ENCODE data around the gene EP400. TPM values are rescaled to one million over a fixed set of nuclear protein-coding genes. Genes with fewer than 3 reads are reported as not detected.

The EP400 gene
- total and polyA plus RNA-seq, 2 of the 8 experiments (the other 6 are each of a cell fraction or from before 2014, with no cell fraction given) = 13.1 to 69.7 TPM

GRCh38 chr12:132046561-132046960 is 96.8 kb downstream of the EP400 start:
- Histone ChIP-seq H3K23me2 (ENCODE audit: low read depth, low read length) (no peaks in the 10 kb centered on the region), H3K4me3 (ENCODE audit: extremely low read depth in 1 of 4, insufficient read depth in 2 of 4, low read depth in 3 of 4, low read length in 4 of 4) (no peak overlapping the region), H2AFZ (ENCODE audit: low read length) (no peak overlapping the region), H3K9ac (replicated peaks in 1 of 4; ENCODE audit: extremely low read depth in 1 of 4, low read depth in 3 of 4, low read length in 3 of 4) (peak overlapping the region in 1 of 4 experiments; percentile 4; a peak in 1 of 7 replicates), H4K5ac (ENCODE audit: insufficient read length, low read depth, low read length) (no peak overlapping the region), H2BK5ac (ENCODE audit: low read depth, low read length) (peak overlapping the region; percentile 81), H3K23ac (ENCODE audit: insufficient read length) (no peak overlapping the region), H3K27me3 (replicated peaks in 1 of 4; ENCODE audit: control insufficient read depth in 3 of 4, extremely low read depth in 1 of 4, insufficient read depth in 3 of 4, low read length in 3 of 4) (no peaks in the 10 kb centered on the region), H4K8ac (ENCODE audit: extremely low read depth, insufficient read depth, low read length) (no peak overlapping the region), H3K79me2 (ENCODE audit: control insufficient read depth in 1 of 2, insufficient read depth in 2 of 2, low read length in 2 of 2) (peaks cover 0 to 7% of the 10 kb centered on the region in 2 experiments; a peak in 1 of 4 replicates), H2BK20ac (ENCODE audit: low read length) (no peak overlapping the region), H2BK15ac (ENCODE audit: low read length) (no peak overlapping the region), H3K56ac (replicated peaks; ENCODE audit: insufficient read length, low read depth, low read length) (no peak overlapping the region), H3K4me2 (ENCODE audit: insufficient read depth in 1 of 2, low read depth in 2 of 2, low read length in 2 of 2) (no peak overlapping the region), H3K27ac (ENCODE audit: low read depth, low read length) (peak overlapping the region; percentile 26; the same call in 1 of the 2 replicates), H2BK120ac (replicated peaks; ENCODE audit: low read depth, low read length) (peak overlapping the region; percentile 9), H3K18ac (ENCODE audit: extremely low read depth, low read length) (no peak overlapping the region), H3K4ac (replicated peaks; ENCODE audit: insufficient read length, low read depth, low read length) (peak overlapping the region; percentile 92), H3K9me3 (ENCODE audit: insufficient read depth in 2 of 2, low read depth in 1 of 2, low read length in 1 of 2) (no peaks in the 10 kb centered on the region), H4K91ac (replicated peaks; ENCODE audit: insufficient read length, low read length) (peak overlapping the region; percentile 83), H3K4me1 (replicated peaks in 1 of 4; ENCODE audit: control insufficient read depth in 3 of 4, insufficient read depth in 4 of 4, low read length in 3 of 4) (peaks cover 2 to 5% (median 3%) of the 10 kb centered on the region in 4 experiments; a peak in 6 of 7 replicates), H3K36me3 (ENCODE audit: control insufficient read depth in 2 of 4, insufficient read depth in 4 of 4, low read length in 3 of 4) (peaks cover 21 to 62% (median 47%) of the 10 kb centered on the region in 4 experiments), H2BK12ac (ENCODE audit: low read depth, low read length) (peak overlapping the region; percentile 45; the same call in 1 of the 2 replicates), H3K14ac (ENCODE audit: insufficient read length) (no peak overlapping the region), H2AK5ac (ENCODE audit: low read depth, low read length) (no peak overlapping the region), H3K79me1 (ENCODE audit: low read depth, low read length) (peaks cover 6% of the 10 kb centered on the region; the same call in 1 of the 2 replicates), H4K20me1 (replicated peaks in 1 of 2; ENCODE audit: control insufficient read depth in 1 of 2, insufficient read depth in 2 of 2, low read length in 2 of 2) (peaks cover 0 to 6% of the 10 kb centered on the region in 2 experiments)
- 90% methylated on average over 11 of the region's 11 CpGs; no CpG with 5 or more reads in 1 of the 2 experiments for WGBS, 2 experiments (ENCODE audit: extremely low coverage in 1 of 2, insufficient coverage in 1 of 2, insufficient read length in 1 of 2, insufficient replicate concordance in 2 of 2, low coverage in 1 of 2, low lambda C conversion rate in 2 of 2, missing lambda C conversion rate in 1 of 2)
- ChIA-PET CTCF (ENCODE audit: partially characterized antibody) (interaction anchor here (0.9 to 1.7 kb wide), 3 partner anchors 10 to 44 kb away, joined by 3 read pairs; no protein-coding TSS in a partner anchor), POLR2A (ENCODE audit: partially characterized antibody) (interaction anchor here (1.0 to 1.5 kb wide), 2 partner anchors 102 to 117 kb away, joined by 3 to 4 read pairs; partner anchors contain the start of gene PUS1)
- DNase-seq (ENCODE audit: low read depth in 1 of 2, low spot score in 2 of 2) (no peak), FAIRE-seq (no peak)
- TF ChIP-seq JUND (IDR thresholded peaks at IDR 0.05; ENCODE audit: low read length) (no peak), SP4 (IDR thresholded peaks at IDR 0.05; ENCODE audit: low read length) (no peak), CTBP2 (IDR thresholded peaks at IDR 0.05; ENCODE audit: borderline replicate concordance, insufficient read depth, insufficient read length, low read length) (no peak), PHF8 (conservative IDR thresholded peaks at IDR 0.05; ENCODE audit: low read depth, low read length) (no peak), MAFK (IDR thresholded peaks at IDR 0.05; ENCODE audit: low read depth, low read length) (peak; percentile 24; the same call in 1 of the 2 replicates), SIRT6 (IDR thresholded peaks at IDR 0.05; ENCODE audit: low read length) (no peak), CHD1 (IDR thresholded peaks at IDR 0.05; ENCODE audit: low read depth, low read length) (no peak), CBX8 (IDR thresholded peaks at IDR 0.05; ENCODE audit: borderline replicate concordance, low read depth, low read length) (no peak)

Data from H1 (cell line).